ENCODE data around the gene GYS1. TPM values are rescaled to one million over a fixed set of nuclear protein-coding genes. Genes with fewer than 3 reads are reported as not detected.

Gene GYS1
- total and polyA plus RNA-seq, 10 of the 15 experiments (the other 5 are each of a cell fraction or from before 2014, with no cell fraction given), result 3.7 to 62.0 (median 37.3) TPM

DNA sequence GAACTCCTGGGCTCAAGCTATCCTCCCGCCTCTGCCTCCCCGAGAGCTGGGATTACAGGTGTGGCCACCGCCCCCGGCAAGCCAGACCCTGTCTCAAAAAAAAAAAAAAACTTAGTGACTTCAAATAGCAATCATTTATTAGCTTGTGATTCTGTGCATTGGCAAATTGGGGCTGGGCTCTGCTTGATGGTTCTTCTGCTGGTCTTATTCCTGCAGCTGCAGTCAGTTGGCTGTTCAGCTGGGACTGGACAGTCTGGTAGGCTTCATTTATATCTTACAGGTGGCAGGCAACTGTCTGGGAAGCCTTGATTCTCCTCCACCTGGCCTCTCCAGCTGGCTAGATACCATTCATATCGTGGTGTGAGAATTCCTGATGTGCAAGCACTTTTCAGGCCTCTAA, 52.2 kb downstream of the GYS1 start (continued):
- TF ChIP-seq JUND (IDR thresholded peaks at IDR 0.05; ENCODE audit: low read depth, low read length) (no peak), KDM1A (IDR thresholded peaks at IDR 0.05; ENCODE audit: borderline replicate concordance) (no peak), RUNX3 (IDR thresholded peaks at IDR 0.05; ENCODE audit: low read length) (no peak)

DNA sequence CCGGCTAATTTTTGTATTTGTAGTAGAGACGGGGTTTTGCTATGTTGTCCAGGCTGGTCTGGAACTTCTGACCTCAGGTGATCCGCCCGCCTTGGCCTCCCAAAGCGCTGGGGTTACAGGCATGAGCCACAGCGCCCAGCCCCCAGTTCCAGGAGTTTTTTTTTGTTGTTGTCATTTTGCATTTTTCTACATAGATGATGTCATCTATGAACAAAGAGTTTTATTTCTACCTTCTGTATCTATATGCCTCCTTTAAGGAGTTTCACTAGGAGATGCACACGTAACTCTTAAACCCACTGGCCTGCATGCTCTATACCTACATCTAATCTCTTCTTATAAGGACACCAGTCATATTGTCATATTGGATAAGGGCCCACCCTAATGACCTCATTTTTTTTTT, 54.9 kb downstream of the GYS1 start:
- Histone ChIP-seq H2AFZ (ENCODE audit: control insufficient read depth, low read depth, low read length) (no peak overlapping the region), H3K9me3 (replicated peaks; ENCODE audit: control insufficient read depth, insufficient read depth, low read length) (no peaks in the 10 kb centered on the region; the same call in 2 of the 3 replicates), H4K20me1 (ENCODE audit: control insufficient read depth, insufficient read depth) (no peaks in the 10 kb centered on the region), H3K4me2 (ENCODE audit: control insufficient read depth, insufficient read depth) (no peak overlapping the region), H3K4me1 (ENCODE audit: control insufficient read depth, insufficient read depth, low read length) (peaks cover 5% of the 10 kb centered on the region; the same call in 1 of the 2 replicates), H3K4me3 (no peak overlapping the region), H3K79me2 (ENCODE audit: control insufficient read depth, insufficient read depth, low read length) (no peaks in the 10 kb centered on the region), H3K9ac (ENCODE audit: control insufficient read depth, insufficient read depth, low read length) (no peak overlapping the region), H3K27me3 (replicated peaks in 1 of 2; ENCODE audit: control insufficient read depth in 2 of 2, insufficient read depth in 2 of 2, low read length in 1 of 2) (0 out of 4 replicates have a peak, but pooled peaks cover 0 to under 1% of the 10 kb centered on the region in 2 experiments), H3K27ac (ENCODE audit: control insufficient read depth, insufficient read depth) (no peak overlapping the region), H3K36me3 (ENCODE audit: control insufficient read depth in 2 of 2, insufficient read depth in 2 of 2, low read length in 1 of 2) (no peaks in the 10 kb centered on the region)
- TF ChIP-seq SMAD1 (IDR thresholded peaks at IDR 0.05; ENCODE audit: low read depth, partially characterized antibody) (no peak), ATF7 (IDR thresholded peaks at IDR 0.05; ENCODE audit: low read depth) (0 out of 2 replicates have a peak, but pooled peaks have one; percentile 30)
- ChIA-PET POLR2A (interaction anchor here (0.6 kb wide), 2 partner anchors 16 to 68 kb away, joined by 3 read pairs; no protein-coding TSS in a partner anchor), SMC1A (ENCODE audit: uncharacterized antibody, unreplicated experiment) (interaction anchor here (0.7 kb wide), 1 partner anchor 93 kb away, joined by 3 read pairs; no protein-coding TSS in a partner anchor), CTCF (no interaction called here), RAD21 (ENCODE audit: unreplicated experiment) (no interaction called here)
- ATAC-seq, result no peak
- intact Hi-C loops (cut with micrococcal nuclease; ENCODE audit: unreplicated experiment), result no loop called here
- in situ Hi-C loops (cut with MboI), result no loop called here
- whole genome bisulfite sequencing (ENCODE audit: insufficient coverage, insufficient replicate concordance, low lambda C conversion rate, missing lambda C conversion rate), result 89% methylated on average over 7 of the region's 7 CpGs
- FAIRE-seq, result no peak
- no TSS peak for BruUV-seq (replicated peaks)
- no peak for DNase-seq (ENCODE audit: low read depth, low spot score)

- ATAC-seq (no peak), FAIRE-seq (no peak)
- TF ChIP-seq ATF7 (IDR thresholded peaks at IDR 0.05; ENCODE audit: low read depth) (no peak), SUPT20H (IDR thresholded peaks at IDR 0.05; ENCODE audit: borderline replicate concordance, control insufficient read depth, low read depth, low read length) (no peak), MYB (IDR thresholded peaks at IDR 0.05; ENCODE audit: borderline replicate concordance, low read depth, low read length) (no peak), MLLT1 (IDR thresholded peaks at IDR 0.05) (no peak), ETV6 (conservative IDR thresholded peaks at IDR 0.05 in 1 of 2, IDR thresholded peaks at IDR 0.05 in 1 of 2; ENCODE audit: borderline replicate concordance in 1 of 2, low read depth in 1 of 2) (no peak), RBBP5 (conservative IDR thresholded peaks at IDR 0.05) (no peak)
- TF ChIP-seq, protein P1, sequence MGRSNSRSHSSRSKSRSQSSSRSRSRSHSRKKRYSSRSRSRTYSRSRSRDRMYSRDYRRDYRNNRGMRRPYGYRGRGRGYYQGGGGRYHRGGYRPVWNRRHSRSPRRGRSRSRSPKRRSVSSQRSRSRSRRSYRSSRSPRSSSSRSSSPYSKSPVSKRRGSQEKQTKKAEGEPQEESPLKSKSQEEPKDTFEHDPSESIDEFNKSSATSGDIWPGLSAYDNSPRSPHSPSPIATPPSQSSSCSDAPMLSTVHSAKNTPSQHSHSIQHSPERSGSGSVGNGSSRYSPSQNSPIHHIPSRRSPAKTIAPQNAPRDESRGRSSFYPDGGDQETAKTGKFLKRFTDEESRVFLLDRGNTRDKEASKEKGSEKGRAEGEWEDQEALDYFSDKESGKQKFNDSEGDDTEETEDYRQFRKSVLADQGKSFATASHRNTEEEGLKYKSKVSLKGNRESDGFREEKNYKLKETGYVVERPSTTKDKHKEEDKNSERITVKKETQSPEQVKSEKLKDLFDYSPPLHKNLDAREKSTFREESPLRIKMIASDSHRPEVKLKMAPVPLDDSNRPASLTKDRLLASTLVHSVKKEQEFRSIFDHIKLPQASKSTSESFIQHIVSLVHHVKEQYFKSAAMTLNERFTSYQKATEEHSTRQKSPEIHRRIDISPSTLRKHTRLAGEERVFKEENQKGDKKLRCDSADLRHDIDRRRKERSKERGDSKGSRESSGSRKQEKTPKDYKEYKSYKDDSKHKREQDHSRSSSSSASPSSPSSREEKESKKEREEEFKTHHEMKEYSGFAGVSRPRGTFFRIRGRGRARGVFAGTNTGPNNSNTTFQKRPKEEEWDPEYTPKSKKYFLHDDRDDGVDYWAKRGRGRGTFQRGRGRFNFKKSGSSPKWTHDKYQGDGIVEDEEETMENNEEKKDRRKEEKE (IDR thresholded peaks at IDR 0.05), result no peak
Observed at GRCh38 chr19:48935864-48936263, 57.2 kb downstream of the GYS1 start.

More at GRCh38 chr19:48935864-48936263, 57.2 kb downstream of the GYS1 start:
- ChIA-PET RAD21 (ENCODE audit: unreplicated experiment) (no interaction called here), POLR2A (no interaction called here), CTCF (interaction anchor here (1.7 kb wide), 1 partner anchor 34 kb away, joined by 4 read pairs; no protein-coding TSS in a partner anchor), SMC1A (ENCODE audit: uncharacterized antibody, unreplicated experiment) (no interaction called here)
- no TSS peak for BruUV-seq (replicated peaks)
- H3K4me3 ChIP-seq, result no peak overlapping the region
- no peak for DNase-seq (ENCODE audit: low read depth, low spot score)
- H3K27ac ChIP-seq (ENCODE audit: control insufficient read depth, insufficient read depth), result no peak overlapping the region
- H3K9ac ChIP-seq (ENCODE audit: control insufficient read depth, insufficient read depth, low read length), result no peak overlapping the region
- WGBS (ENCODE audit: insufficient coverage, insufficient replicate concordance, low lambda C conversion rate, missing lambda C conversion rate), result 88% methylated on average over 25 of the region's 25 CpGs
- H3K9me3 ChIP-seq (replicated peaks; ENCODE audit: control insufficient read depth, insufficient read depth, low read length), result no peaks in the 10 kb centered on the region; the same call in 2 of the 3 replicates
- no peaks in the 10 kb centered on the region for H3K79me2 ChIP-seq (ENCODE audit: control insufficient read depth, insufficient read depth, low read length)
- no peaks in the 10 kb centered on the region for H4K20me1 ChIP-seq (ENCODE audit: control insufficient read depth, insufficient read depth)
- no peaks in the 10 kb centered on the region for H3K36me3 ChIP-seq (ENCODE audit: control insufficient read depth in 2 of 2, insufficient read depth in 2 of 2, low read length in 1 of 2)
- intact Hi-C loops (cut with micrococcal nuclease; ENCODE audit: unreplicated experiment) (no loop called here), in situ Hi-C loops (cut with MboI) (no loop called here)
- H2AFZ ChIP-seq (ENCODE audit: control insufficient read depth, low read depth, low read length), result no peak overlapping the region
- 0 out of 4 replicates have a peak, but pooled peaks cover 0 to 1% of the 10 kb centered on the region in 2 experiments for H3K27me3 ChIP-seq (replicated peaks in 1 of 2; ENCODE audit: control insufficient read depth in 2 of 2, insufficient read depth in 2 of 2, low read length in 1 of 2)
- H3K4me2 ChIP-seq (ENCODE audit: control insufficient read depth, insufficient read depth), result no peak overlapping the region
- peaks cover 7% of the 10 kb centered on the region; the same call in 1 of the 2 replicates for H3K4me1 ChIP-seq (ENCODE audit: control insufficient read depth, insufficient read depth, low read length)

Measured in GM12878 (cell line).